Kidney (tissue), 14 donors: Measurements from ENCODE around the gene DGAT2L6. TPM values are rescaled to one million over a fixed set of nuclear protein-coding genes. Genes with fewer than 3 reads are reported as not detected.

Source experiments
- DNase-seq, 5 donors: peaks; one replicate each; pipeline ENCODE4 v3.0.0-alpha.2; 2013 to 2020
- FAIRE-seq: peaks from 2 replicates; lab custom pipeline; 2012; peaks lifted over from hg19 to GRCh38; lab: Jason Lieb, UNC
- H3K27ac ChIP-seq, 2 donors: one replicate each; pipeline ENCODE4 v1.7.0; 2013; ENCODE audit warnings: low read depth in 2 of 2, low read length in 2 of 2, inconsistent platforms in 1 of 2
- H3K27me3 ChIP-seq: one replicate; pipeline ENCODE4 v1.7.1; 2013; ENCODE audit warnings: low read length, inconsistent platforms; ENCODE audit not compliant: control insufficient read depth, insufficient read depth
- H3K36me3 ChIP-seq, 3 donors: one replicate each; pipeline versions ENCODE4 v1.7.0 to v1.7.1; 2013; ENCODE audit warnings: low read length in 3 of 3, control low read depth in 1 of 3, inconsistent platforms in 1 of 3; ENCODE audit not compliant: insufficient read depth in 3 of 3, control insufficient read depth in 2 of 3
- H3K4me1 ChIP-seq, 3 donors: one replicate each; pipeline versions ENCODE4 v1.7.0 to v1.7.1; 2013; ENCODE audit warnings: low read length in 3 of 3, inconsistent platforms in 1 of 3, low read depth in 1 of 3; ENCODE audit not compliant: control insufficient read depth in 2 of 3, insufficient read depth in 2 of 3
- H3K4me3 ChIP-seq, 3 donors: one replicate each; pipeline versions ENCODE4 v1.7.0 to v1.8.1; 2013; ENCODE audit warnings: low read length in 3 of 3, control low read depth in 1 of 3, inconsistent platforms in 1 of 3
- H3K9ac ChIP-seq, 3 donors: one replicate each; pipeline versions ENCODE4 v1.7.0 to v1.7.1; 2013; ENCODE audit warnings: low read length in 3 of 3, control low read depth in 1 of 3, inconsistent platforms in 1 of 3
- H3K9me3 ChIP-seq, 3 donors: one replicate each; pipeline versions ENCODE4 v1.7.0 to v1.7.1; 2013; ENCODE audit warnings: low read length in 3 of 3, control low read depth in 1 of 3, inconsistent platforms in 1 of 3; ENCODE audit not compliant: control insufficient read depth in 2 of 3, insufficient read depth in 1 of 3
- CTCF ChIP-seq: IDR thresholded peaks from 3 replicates; pipeline ENCODE4 v1.5.1; 2012; ENCODE audit warnings: mild to moderate bottlenecking, moderate library complexity, borderline replicate concordance; ENCODE audit not compliant: insufficient read depth; ENCODE audit errors: extremely low read depth
- intact Hi-C: fragments of 100-400 bp; cut with DNase I; formaldehyde crosslinking; loops from one replicate; pipeline ENCODE4 v1.11.1; 2022
- polyA plus RNA-seq: library from polyadenylated mRNA; stranded (reverse); fragments of 350-450 nt; fragmentation: Illumina TruSeq; extraction: RNeasy Lipid Tissue Mini Kit (QIAGEN cat#74804); gene quantifications from one replicate; pipeline ENCODE4 v1.2.3, GENCODE V29; 2014; ENCODE audit warnings: low read depth, low replicate concordance; ENCODE audit not compliant: insufficient read depth
- total RNA-seq: library from RNA; stranded (reverse); fragmentation: NEBNext Ultra II Directional; extraction: Animal tissue kit (Norgen Biotek cat#: 25700); gene quantifications from one replicate; pipeline ENCODE4 v1.2.1, GENCODE V29; 2021
- donor health status: control.
- donor health status: control.
- donor health status: control.
- donor health status: control.
- donor health status: control.
- donor health status: DM: yes; HTN: yes; CAD: no.
- donor health status: Normal renal cell carcinoma (clear cell type).

Gene DGAT2L6
- total and polyA plus RNA-seq, 2 donors from 2014 or later: not detected

DNA sequence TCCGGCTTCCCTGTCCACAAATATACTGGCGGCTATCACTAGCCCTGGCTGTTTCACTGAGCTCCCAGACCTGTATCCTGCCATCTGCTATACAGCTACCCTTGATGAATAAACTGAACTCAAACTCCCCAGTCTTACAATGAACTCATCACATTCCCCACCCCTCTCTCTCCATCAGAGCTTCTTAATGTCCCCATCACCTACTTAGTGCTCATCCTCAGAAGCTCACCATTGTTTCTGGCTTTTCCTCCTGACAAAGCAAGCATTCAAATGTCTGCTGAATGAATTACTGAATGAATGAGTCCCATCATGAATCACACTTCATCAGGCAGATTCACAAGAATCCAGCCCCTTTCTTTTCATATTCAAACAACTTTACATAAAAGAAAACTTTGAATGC lies 5.7 kb upstream of the DGAT2L6 start:
- Histone ChIP-seq H3K4me3 (no peak overlapping the region), H3K9ac (no peak overlapping the region), H3K27ac (no peak overlapping the region), H3K36me3 (no peaks in the 10 kb centered on the region), H3K4me1 (no peaks in the 10 kb centered on the region), H3K9me3 (no peaks in the 10 kb centered on the region), H3K27me3 (no peaks in the 10 kb centered on the region)
- FAIRE-seq (no peak), DNase-seq (no peak)
- no peak for TF ChIP-seq CTCF
- intact Hi-C loops: no loop called here

- Histone ChIP-seq H3K27ac (no peak overlapping the region), H3K27me3 (no peaks in the 10 kb centered on the region), H3K9me3 (no peaks in the 10 kb centered on the region), H3K4me1 (no peaks in the 10 kb centered on the region), H3K9ac (no peak overlapping the region), H3K36me3 (no peaks in the 10 kb centered on the region), H3K4me3 (no peak overlapping the region)
- DNase-seq (no peak), FAIRE-seq (peak; percentile 85)
- TF ChIP-seq CTCF: no peak
- intact Hi-C loops: no loop called here
Observed at GRCh38 chrX:70172221-70172620, 5.1 kb upstream of the DGAT2L6 start.

GRCh38 chrX:70172964-70173363 lies 4.3 kb upstream of the DGAT2L6 start:
- TF ChIP-seq CTCF: no peak
- Histone ChIP-seq H3K27ac (no peak overlapping the region), H3K4me3 (no peak overlapping the region), H3K4me1 (no peaks in the 10 kb centered on the region), H3K9ac (no peak overlapping the region), H3K36me3 (no peaks in the 10 kb centered on the region), H3K9me3 (no peaks in the 10 kb centered on the region), H3K27me3 (no peaks in the 10 kb centered on the region)
- FAIRE-seq (no peak), DNase-seq (no peak)
- intact Hi-C loops: no loop called here

DNA sequence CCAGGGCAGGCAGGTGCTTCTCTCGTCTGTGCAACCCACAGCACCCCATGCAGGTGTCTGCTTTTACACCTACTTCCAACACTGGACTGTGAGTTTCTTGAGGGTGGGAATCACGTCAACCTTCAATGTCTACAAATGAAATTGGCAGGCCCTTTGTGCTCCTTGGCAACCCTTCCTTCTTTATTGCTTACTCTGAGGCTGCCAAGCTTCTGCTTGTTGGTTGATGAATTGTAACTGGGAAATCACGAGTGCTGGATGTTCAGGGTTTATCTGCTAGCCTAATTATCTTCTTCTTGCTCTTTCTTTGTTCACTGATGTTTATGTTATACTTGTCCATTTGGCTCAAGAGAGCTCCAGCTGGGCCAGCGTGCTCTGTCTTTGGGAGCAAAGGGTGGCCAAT lies 2.5 kb upstream of the DGAT2L6 start:
- FAIRE-seq: no peak
- DNase-seq: no peak
- Histone ChIP-seq H3K4me1 (no peaks in the 10 kb centered on the region), H3K27ac (no peak overlapping the region), H3K27me3 (no peaks in the 10 kb centered on the region), H3K4me3 (no peak overlapping the region), H3K36me3 (no peaks in the 10 kb centered on the region), H3K9ac (no peak overlapping the region), H3K9me3 (no peaks in the 10 kb centered on the region)
- intact Hi-C loops: no loop called here
- TF ChIP-seq CTCF: no peak
